Left ventricle myocardium inferior (tissue), 1 donor: Measurements from ENCODE around the gene CDH12. TPM values are rescaled to one million over a fixed set of nuclear protein-coding genes. Genes with fewer than 3 reads are reported as not detected.

Experiments
- DNase-seq: peaks from one replicate; pipeline ENCODE4 v3.0.0-alpha.2; 2020
- H3K27ac ChIP-seq: fragments of 200-600 bp; replicated peaks from 2 replicates; pipeline ENCODE4 v1.8.0; 2021
- H3K27me3 ChIP-seq: fragments of 200-600 bp; 2 replicates; pipeline ENCODE4 v1.8.0; 2021; ENCODE audit warnings: low read depth
- H3K36me3 ChIP-seq: fragments of 200-600 bp; 2 replicates; pipeline ENCODE4 v1.8.0; 2021
- H3K4me1 ChIP-seq: fragments of 200-600 bp; 2 replicates; pipeline ENCODE4 v1.8.0; 2021
- H3K4me3 ChIP-seq: fragments of 200-600 bp; 2 replicates; pipeline ENCODE4 v1.8.0; 2021; ENCODE audit warnings: mild to moderate bottlenecking, moderate library complexity
- H3K9me3 ChIP-seq: fragments of 200-600 bp; replicated peaks from 2 replicates; pipeline ENCODE4 v1.8.0; 2021
- intact Hi-C: fragments of 100-400 bp; cut with micrococcal nuclease; formaldehyde crosslinking; loops from one replicate; pipeline ENCODE4 v1.11.0; 2022
- total RNA-seq: library from RNA; stranded (reverse); fragmentation: NEBNext Ultra II Directional; extraction: Animal tissue kit (Norgen Biotek cat#: 25700); gene quantifications from one replicate; pipeline ENCODE4 v1.2.1, GENCODE V29; 2021
- TF ChIP-seq, protein P1 (sequence below): fragments of 200-600 bp; IDR thresholded peaks from 2 replicates; pipeline ENCODE4 v1.8.0; 2021; ENCODE audit warnings: antibody characterized with exemption, mild to moderate bottlenecking, borderline replicate concordance
- donor health status: DM: no; HTN: yes; CAD: no; lungs with severe emphysema.

CDH12 gene
- total RNA-seq, 1 donor from 2014 or later = not detected

GRCh38 chr5:22258139-22258538 lies 595.0 kb downstream of the CDH12 start:
- intact Hi-C loops = no loop called here
- H3K4me1 ChIP-seq = no peaks in the 10 kb centered on the region
- H3K9me3 ChIP-seq = peaks cover 3% of the 10 kb centered on the region
- no peak overlapping the region for H3K4me3 ChIP-seq
- H3K36me3 ChIP-seq = no peaks in the 10 kb centered on the region
- TF ChIP-seq, protein P1, sequence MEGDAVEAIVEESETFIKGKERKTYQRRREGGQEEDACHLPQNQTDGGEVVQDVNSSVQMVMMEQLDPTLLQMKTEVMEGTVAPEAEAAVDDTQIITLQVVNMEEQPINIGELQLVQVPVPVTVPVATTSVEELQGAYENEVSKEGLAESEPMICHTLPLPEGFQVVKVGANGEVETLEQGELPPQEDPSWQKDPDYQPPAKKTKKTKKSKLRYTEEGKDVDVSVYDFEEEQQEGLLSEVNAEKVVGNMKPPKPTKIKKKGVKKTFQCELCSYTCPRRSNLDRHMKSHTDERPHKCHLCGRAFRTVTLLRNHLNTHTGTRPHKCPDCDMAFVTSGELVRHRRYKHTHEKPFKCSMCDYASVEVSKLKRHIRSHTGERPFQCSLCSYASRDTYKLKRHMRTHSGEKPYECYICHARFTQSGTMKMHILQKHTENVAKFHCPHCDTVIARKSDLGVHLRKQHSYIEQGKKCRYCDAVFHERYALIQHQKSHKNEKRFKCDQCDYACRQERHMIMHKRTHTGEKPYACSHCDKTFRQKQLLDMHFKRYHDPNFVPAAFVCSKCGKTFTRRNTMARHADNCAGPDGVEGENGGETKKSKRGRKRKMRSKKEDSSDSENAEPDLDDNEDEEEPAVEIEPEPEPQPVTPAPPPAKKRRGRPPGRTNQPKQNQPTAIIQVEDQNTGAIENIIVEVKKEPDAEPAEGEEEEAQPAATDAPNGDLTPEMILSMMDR = no peak
- DNase-seq = no peak
- H3K27ac ChIP-seq = no peak overlapping the region
- no peaks in the 10 kb centered on the region for H3K27me3 ChIP-seq

- intact Hi-C loops = no loop called here
- H3K27me3 ChIP-seq = no peaks in the 10 kb centered on the region
- no peak for DNase-seq
- H3K4me1 ChIP-seq = no peaks in the 10 kb centered on the region
- H3K27ac ChIP-seq = no peak overlapping the region
- no peaks in the 10 kb centered on the region for H3K9me3 ChIP-seq
- no peaks in the 10 kb centered on the region for H3K36me3 ChIP-seq
- TF ChIP-seq, protein P1 = no peak
- no peak overlapping the region for H3K4me3 ChIP-seq
Observed at GRCh38 chr5:22250528-22250927, 602.6 kb downstream of the CDH12 start.

- no peak overlapping the region for H3K27ac ChIP-seq
- intact Hi-C loops = no loop called here
- TF ChIP-seq, protein P1 = no peak
- DNase-seq = no peak
- H3K9me3 ChIP-seq = no peaks in the 10 kb centered on the region
- H3K4me1 ChIP-seq = no peaks in the 10 kb centered on the region
- no peak overlapping the region for H3K4me3 ChIP-seq
- H3K36me3 ChIP-seq = no peaks in the 10 kb centered on the region
- no peaks in the 10 kb centered on the region for H3K27me3 ChIP-seq
Observed at GRCh38 chr5:22249209-22249729, 603.9 kb downstream of the CDH12 start.

DNA sequence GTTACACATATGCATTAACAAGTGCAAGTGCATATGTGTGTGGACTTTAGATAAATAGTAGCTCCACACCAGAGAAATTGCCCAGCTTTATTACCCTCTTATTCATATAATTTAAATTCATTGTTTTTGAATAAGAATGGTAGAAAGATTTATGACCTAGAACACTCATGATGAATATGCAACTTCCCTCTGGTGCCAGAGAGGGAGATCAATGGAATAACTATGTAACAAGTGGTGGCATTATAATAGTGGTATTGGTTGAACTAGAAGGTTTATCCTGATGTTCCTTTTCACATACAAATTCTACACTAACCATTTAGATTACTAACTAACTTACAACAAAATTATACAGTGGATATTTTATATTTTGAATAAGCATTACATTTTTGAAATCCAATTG lies 607.4 kb downstream of the CDH12 start:
- Histone ChIP-seq H3K27ac (no peak overlapping the region), H3K4me1 (no peaks in the 10 kb centered on the region), H3K27me3 (no peaks in the 10 kb centered on the region), H3K36me3 (no peaks in the 10 kb centered on the region), H3K4me3 (no peak overlapping the region), H3K9me3 (no peaks in the 10 kb centered on the region)
- DNase-seq = no peak
- intact Hi-C loops = no loop called here
- TF ChIP-seq, protein P1 = no peak

- H3K27me3 ChIP-seq = no peaks in the 10 kb centered on the region
- no peaks in the 10 kb centered on the region for H3K36me3 ChIP-seq
- peaks cover 6% of the 10 kb centered on the region for H3K9me3 ChIP-seq
- DNase-seq = no peak
- H3K4me3 ChIP-seq = no peak overlapping the region
- TF ChIP-seq, protein P1 = no peak
- intact Hi-C loops = no loop called here
- H3K4me1 ChIP-seq = no peaks in the 10 kb centered on the region
- H3K27ac ChIP-seq = no peak overlapping the region
Observed at GRCh38 chr5:22242532-22242931, 610.6 kb downstream of the CDH12 start.
